ENCODE measurements around the gene ALKBH5.

ALKBH5 gene

GRCh38 chr17:18228176-18228682 lies 44.6 kb downstream of the ALKBH5 start:
- DNase-seq (ENCODE audit: insufficient read length, low spot score): no peak
- FAIRE-seq: no peak
- TF ChIP-seq POLR2A (IDR thresholded peaks at IDR 0.05; ENCODE audit: low read depth, low read length): no peak

- FAIRE-seq: no peak
- TF ChIP-seq POLR2A (IDR thresholded peaks at IDR 0.05; ENCODE audit: low read depth, low read length): no peak
- DNase-seq (ENCODE audit: insufficient read length, low spot score): no peak
These were observed 45.6 kb downstream of the ALKBH5 start for GRCh38 chr17:18229254-18229653.

- DNase-seq (ENCODE audit: insufficient read length, low spot score) (no peak), FAIRE-seq (no peak)
- no peak for TF ChIP-seq POLR2A (IDR thresholded peaks at IDR 0.05; ENCODE audit: low read depth, low read length)
These were observed 46.1 kb downstream of the ALKBH5 start for GRCh38 chr17:18229771-18230170.

- DNase-seq (ENCODE audit: insufficient read length, low spot score) (no peak), FAIRE-seq (no peak)
These were observed 46.9 kb downstream of the ALKBH5 start for GRCh38 chr17:18230288-18231141.

GRCh38 chr17:18231164-18231563 lies 47.5 kb downstream of the ALKBH5 start:
- DNase-seq (ENCODE audit: insufficient read length, low spot score): no peak
- no peak for FAIRE-seq
- no peak for TF ChIP-seq POLR2A (IDR thresholded peaks at IDR 0.05; ENCODE audit: low read depth, low read length)

More at GRCh38 chr17:18230288-18231141, 46.9 kb downstream of the ALKBH5 start:
- TF ChIP-seq POLR2A (IDR thresholded peaks at IDR 0.05; ENCODE audit: low read depth, low read length): no peak

- no peak for DNase-seq (ENCODE audit: insufficient read length, low spot score)
These were observed 50.3 kb downstream of the ALKBH5 start for GRCh38 chr17:18233803-18234518.

GRCh38 chr17:18234853-18235380 lies 51.3 kb downstream of the ALKBH5 start:
- FAIRE-seq (no peak), DNase-seq (ENCODE audit: insufficient read length, low spot score) (no peak)
- TF ChIP-seq POLR2A (IDR thresholded peaks at IDR 0.05; ENCODE audit: low read depth, low read length): no peak

More at GRCh38 chr17:18233803-18234518, 50.3 kb downstream of the ALKBH5 start:
- no peak for FAIRE-seq
- no peak for TF ChIP-seq POLR2A (IDR thresholded peaks at IDR 0.05; ENCODE audit: low read depth, low read length)

- DNase-seq (ENCODE audit: insufficient read length, low spot score): peak; percentile 98
- peak; percentile 38; the same call in 1 of the 2 replicates for TF ChIP-seq POLR2A (IDR thresholded peaks at IDR 0.05; ENCODE audit: low read depth, low read length)
- no peak for FAIRE-seq
These were observed 52.2 kb downstream of the ALKBH5 start for GRCh38 chr17:18235743-18236256.

GRCh38 chr17:18236494-18236893 lies 52.9 kb downstream of the ALKBH5 start:
- no peak for FAIRE-seq
- DNase-seq (ENCODE audit: insufficient read length, low spot score): no peak
- TF ChIP-seq POLR2A (IDR thresholded peaks at IDR 0.05; ENCODE audit: low read depth, low read length): no peak

- TF ChIP-seq POLR2A (IDR thresholded peaks at IDR 0.05; ENCODE audit: low read depth, low read length): no peak
- FAIRE-seq (no peak), DNase-seq (ENCODE audit: insufficient read length, low spot score) (no peak)
These were observed 53.8 kb downstream of the ALKBH5 start for GRCh38 chr17:18237461-18237860.

GRCh38 chr17:18238299-18238698 lies 54.7 kb downstream of the ALKBH5 start:
- no peak for TF ChIP-seq POLR2A (IDR thresholded peaks at IDR 0.05; ENCODE audit: low read depth, low read length)
- DNase-seq (ENCODE audit: insufficient read length, low spot score) (no peak), FAIRE-seq (no peak)

GRCh38 chr17:18240449-18240848 lies 56.8 kb downstream of the ALKBH5 start:
- FAIRE-seq: no peak
- DNase-seq (ENCODE audit: insufficient read length, low spot score): no peak
- no peak for TF ChIP-seq POLR2A (IDR thresholded peaks at IDR 0.05; ENCODE audit: low read depth, low read length)

GRCh38 chr17:18241229-18241871 lies 57.7 kb downstream of the ALKBH5 start:
- no peak for FAIRE-seq

More at GRCh38 chr17:18241229-18241871, 57.7 kb downstream of the ALKBH5 start:
- no peak for TF ChIP-seq POLR2A (IDR thresholded peaks at IDR 0.05; ENCODE audit: low read depth, low read length)
- no peak for DNase-seq (ENCODE audit: insufficient read length, low spot score)

Measured in H54 (cell line).